ENCODE results near the gene PDZRN3. TPM values are rescaled to one million over a fixed set of nuclear protein-coding genes. Genes with fewer than 3 reads are reported as not detected.

PDZRN3 gene
- total RNA-seq, 2 donors from 2014 or later: 14.2 to 26.4 TPM

GRCh38 chr3:73350996-73351395 is 273.7 kb downstream of the PDZRN3 start:
- intact Hi-C loops (cut with DNase I, micrococcal nuclease): no loop called here
- no peak for ATAC-seq

GRCh38 chr3:73349657-73350056 is 275.1 kb downstream of the PDZRN3 start:
- ATAC-seq (no peak), DNase-seq (no peak)
- intact Hi-C loops (cut with DNase I, micrococcal nuclease): no loop called here

More at GRCh38 chr3:73350996-73351395, 273.7 kb downstream of the PDZRN3 start:
- no peak for DNase-seq

GRCh38 chr3:73342077-73342476 is 282.7 kb downstream of the PDZRN3 start:
- intact Hi-C loops (cut with DNase I, micrococcal nuclease): no loop called here
- DNase-seq (no peak), ATAC-seq (no peak)

GRCh38 chr3:73341272-73341935 is 283.3 kb downstream of the PDZRN3 start:
- no peak for ATAC-seq
- intact Hi-C loops (cut with DNase I, micrococcal nuclease): no loop called here

GRCh38 chr3:73332558-73332957 is 292.2 kb downstream of the PDZRN3 start:
- intact Hi-C loops (cut with DNase I, micrococcal nuclease): no loop called here
- DNase-seq (no peak), ATAC-seq (no peak)

More at GRCh38 chr3:73341272-73341935, 283.3 kb downstream of the PDZRN3 start:
- DNase-seq: no peak
